Measurements from ENCODE around the gene ATP6V0A4. TPM values are rescaled to one million over a fixed set of nuclear protein-coding genes. Genes with fewer than 3 reads are reported as not detected.

The ATP6V0A4 gene
- total and polyA plus RNA-seq, 2 donors (not counting 1 experiment from before 2014, with no cell fraction given) = not detected

DNA sequence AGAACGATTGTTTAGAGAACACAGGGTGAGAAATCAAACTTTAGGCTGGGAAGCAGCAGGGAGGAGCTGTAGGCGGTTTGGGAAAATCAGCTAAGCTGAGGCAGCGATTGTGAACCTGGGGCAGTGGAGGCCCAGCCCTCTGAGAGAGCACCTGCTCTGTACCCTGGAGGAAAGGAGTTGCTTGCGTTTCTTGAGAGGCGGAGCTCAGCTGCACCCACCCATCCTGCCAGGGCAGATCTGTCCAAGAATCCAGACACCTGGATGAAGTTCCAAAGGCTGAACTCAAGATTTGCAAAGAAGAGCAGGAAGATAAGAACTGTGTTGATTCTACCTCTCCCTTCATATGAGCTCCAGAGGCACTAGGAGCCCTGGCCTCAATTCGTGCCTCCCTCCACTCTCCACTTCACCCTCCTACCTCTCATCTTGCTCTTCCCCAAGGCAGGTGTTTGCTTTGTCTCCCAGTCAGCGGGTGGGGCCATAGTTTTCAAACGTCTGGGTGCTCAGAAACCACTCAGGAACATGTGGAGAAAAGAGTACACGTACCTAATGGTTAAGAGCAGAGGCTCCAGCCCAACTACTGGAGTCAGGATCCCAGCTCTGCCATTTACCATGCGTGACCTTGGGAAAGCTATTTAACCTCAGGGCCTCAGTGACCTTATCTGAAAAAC lies 21.7 kb downstream of the ATP6V0A4 start:
- no peak overlapping the region for H2AFZ ChIP-seq (ENCODE audit: insufficient read depth, low read depth, low read length, poor library complexity, severe bottlenecking)
- 82% methylated on average over 8 of the region's 10 CpGs for WGBS (ENCODE audit: insufficient coverage)
- ChIA-PET POLR2A (no interaction called here), CTCF (no interaction called here)
- H3K4me3 ChIP-seq (ENCODE audit: control extremely low read depth in 1 of 5, extremely low read depth in 1 of 5, insufficient read depth in 1 of 5, low read depth in 2 of 5, low read length in 4 of 5) = no peak overlapping the region
- intact Hi-C loops (cut with micrococcal nuclease) = no loop called here
- H4K20me1 ChIP-seq (ENCODE audit: control insufficient read depth, insufficient read depth, low read length, poor library complexity, severe bottlenecking) = no peaks in the 10 kb centered on the region
- no peaks in the 10 kb centered on the region for H3K4me1 ChIP-seq (ENCODE audit: control insufficient read depth in 2 of 2, insufficient read depth in 2 of 2, low read length in 2 of 2)
- no peaks in the 10 kb centered on the region for H3K36me3 ChIP-seq (replicated peaks in 1 of 2; ENCODE audit: control extremely low read depth in 1 of 2, control insufficient read depth in 1 of 2, extremely low read depth in 1 of 2, insufficient read depth in 2 of 2, low read length in 1 of 2)
- ATAC-seq (ENCODE audit: low read depth) (no peak), DNase-seq (no peak)
- H3K79me2 ChIP-seq (ENCODE audit: control insufficient read depth, insufficient read depth, low read length) = no peaks in the 10 kb centered on the region
- H3K4me1 Mint-ChIP-seq = no peaks in the 10 kb centered on the region
- H3K27me3 Mint-ChIP-seq = no peaks in the 10 kb centered on the region
- no peak overlapping the region for H3K4me2 ChIP-seq (replicated peaks; ENCODE audit: low read depth, low read length, poor library complexity, severe bottlenecking)
- no peaks in the 10 kb centered on the region for H3K9me3 Mint-ChIP-seq (ENCODE audit: insufficient read depth)
- peaks cover 0 to 2% (median 0%) of the 10 kb centered on the region in 3 donors for H3K9me3 ChIP-seq (ENCODE audit: control extremely low read depth in 1 of 3, control insufficient read depth in 2 of 3, insufficient read depth in 1 of 3, low read length in 2 of 3)
- H3K27me3 ChIP-seq (replicated peaks in 1 of 4; ENCODE audit: control extremely low read depth in 1 of 4, control insufficient read depth in 3 of 4, insufficient read depth in 4 of 4, low read length in 3 of 4) = no peaks in the 10 kb centered on the region
- H3K4me3 Mint-ChIP-seq = no peak overlapping the region
- TF ChIP-seq EZH2 (IDR thresholded peaks at IDR 0.05; ENCODE audit: borderline replicate concordance, insufficient read depth, low read depth, low read length, poor library complexity, severe bottlenecking) = no peak
- TF ChIP-seq, protein P1, sequence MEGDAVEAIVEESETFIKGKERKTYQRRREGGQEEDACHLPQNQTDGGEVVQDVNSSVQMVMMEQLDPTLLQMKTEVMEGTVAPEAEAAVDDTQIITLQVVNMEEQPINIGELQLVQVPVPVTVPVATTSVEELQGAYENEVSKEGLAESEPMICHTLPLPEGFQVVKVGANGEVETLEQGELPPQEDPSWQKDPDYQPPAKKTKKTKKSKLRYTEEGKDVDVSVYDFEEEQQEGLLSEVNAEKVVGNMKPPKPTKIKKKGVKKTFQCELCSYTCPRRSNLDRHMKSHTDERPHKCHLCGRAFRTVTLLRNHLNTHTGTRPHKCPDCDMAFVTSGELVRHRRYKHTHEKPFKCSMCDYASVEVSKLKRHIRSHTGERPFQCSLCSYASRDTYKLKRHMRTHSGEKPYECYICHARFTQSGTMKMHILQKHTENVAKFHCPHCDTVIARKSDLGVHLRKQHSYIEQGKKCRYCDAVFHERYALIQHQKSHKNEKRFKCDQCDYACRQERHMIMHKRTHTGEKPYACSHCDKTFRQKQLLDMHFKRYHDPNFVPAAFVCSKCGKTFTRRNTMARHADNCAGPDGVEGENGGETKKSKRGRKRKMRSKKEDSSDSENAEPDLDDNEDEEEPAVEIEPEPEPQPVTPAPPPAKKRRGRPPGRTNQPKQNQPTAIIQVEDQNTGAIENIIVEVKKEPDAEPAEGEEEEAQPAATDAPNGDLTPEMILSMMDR (IDR thresholded peaks at IDR 0.05) = no peak
- no peak overlapping the region for H3K27ac Mint-ChIP-seq
- no peak overlapping the region for H3K9ac ChIP-seq (ENCODE audit: low read length)
- H3K27ac ChIP-seq (ENCODE audit: low read length in 2 of 2) = no peak overlapping the region

DNA sequence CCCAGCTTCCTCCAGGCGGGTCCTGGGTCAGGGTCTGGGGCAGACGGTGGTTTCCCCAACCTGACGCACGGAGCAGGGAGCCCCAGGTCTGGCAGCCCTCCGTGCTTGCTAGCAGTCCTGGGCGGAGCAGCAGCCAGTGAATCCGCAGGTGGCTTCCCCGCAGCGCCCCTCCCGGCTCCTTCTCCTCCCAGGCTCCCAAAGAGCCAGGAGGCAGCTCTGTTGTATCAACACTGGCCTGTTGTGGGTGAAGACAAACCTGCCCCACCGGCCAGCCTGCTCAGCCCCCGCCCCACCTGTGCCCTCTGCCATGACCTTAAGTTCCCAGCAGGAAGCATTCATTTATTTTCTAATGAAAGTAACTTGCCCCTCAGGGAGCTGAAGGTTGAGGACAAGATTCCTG lies 24.2 kb downstream of the ATP6V0A4 start:
- Histone ChIP-seq H3K4me1 (ENCODE audit: control insufficient read depth in 2 of 2, insufficient read depth in 2 of 2, low read length in 2 of 2) (no peaks in the 10 kb centered on the region), H4K20me1 (ENCODE audit: control insufficient read depth, insufficient read depth, low read length, poor library complexity, severe bottlenecking) (no peaks in the 10 kb centered on the region), H3K27me3 (replicated peaks in 1 of 4; ENCODE audit: control extremely low read depth in 1 of 4, control insufficient read depth in 3 of 4, insufficient read depth in 4 of 4, low read length in 3 of 4) (no peaks in the 10 kb centered on the region), H3K9me3 (ENCODE audit: control extremely low read depth in 1 of 3, control insufficient read depth in 2 of 3, insufficient read depth in 1 of 3, low read length in 2 of 3) (peaks cover 0 to 2% (median 0%) of the 10 kb centered on the region in 3 donors), H2AFZ (ENCODE audit: insufficient read depth, low read depth, low read length, poor library complexity, severe bottlenecking) (no peak overlapping the region), H3K79me2 (ENCODE audit: control insufficient read depth, insufficient read depth, low read length) (no peaks in the 10 kb centered on the region), H3K4me2 (replicated peaks; ENCODE audit: low read depth, low read length, poor library complexity, severe bottlenecking) (no peak overlapping the region), H3K36me3 (replicated peaks in 1 of 2; ENCODE audit: control extremely low read depth in 1 of 2, control insufficient read depth in 1 of 2, extremely low read depth in 1 of 2, insufficient read depth in 2 of 2, low read length in 1 of 2) (no peaks in the 10 kb centered on the region), H3K4me3 (ENCODE audit: control extremely low read depth in 1 of 5, extremely low read depth in 1 of 5, insufficient read depth in 1 of 5, low read depth in 2 of 5, low read length in 4 of 5) (no peak overlapping the region), H3K27ac (ENCODE audit: low read length in 2 of 2) (no peak overlapping the region), H3K9ac (ENCODE audit: low read length) (no peak overlapping the region)
- ChIA-PET CTCF (no interaction called here), POLR2A (no interaction called here)
- intact Hi-C loops (cut with micrococcal nuclease) = no loop called here
- Mint-ChIP-seq H3K4me1 (no peaks in the 10 kb centered on the region), H3K27me3 (no peaks in the 10 kb centered on the region), H3K9me3 (ENCODE audit: insufficient read depth) (no peaks in the 10 kb centered on the region), H3K27ac (no peak overlapping the region), H3K4me3 (no peak overlapping the region)
- DNase-seq (no peak), ATAC-seq (ENCODE audit: low read depth) (no peak)
- TF ChIP-seq, protein P1 (IDR thresholded peaks at IDR 0.05) = no peak
- TF ChIP-seq EZH2 (IDR thresholded peaks at IDR 0.05; ENCODE audit: borderline replicate concordance, insufficient read depth, low read depth, low read length, poor library complexity, severe bottlenecking) = no peak
- 93% methylated on average over 10 of the region's 12 CpGs for WGBS (ENCODE audit: insufficient coverage)

Data from B cell (primary cell).